GM18858 (cell line): ENCODE results near the gene TSPOAP1.
A peak's percentile ranks its signal among the peaks of the same experiment; 100 is the strongest.

ENCODE experiments used
- ATAC-seq: cut with Tn5 transposase; IDR thresholded peaks from one replicate; pipeline ENCODE4 v1.9.1; 2021; ENCODE audit not compliant: unreplicated experiment

TSPOAP1 gene

GRCh38 chr17:58318627-58319172 lies 9.9 kb downstream of the TSPOAP1 start:
- ATAC-seq, result no peak

DNA sequence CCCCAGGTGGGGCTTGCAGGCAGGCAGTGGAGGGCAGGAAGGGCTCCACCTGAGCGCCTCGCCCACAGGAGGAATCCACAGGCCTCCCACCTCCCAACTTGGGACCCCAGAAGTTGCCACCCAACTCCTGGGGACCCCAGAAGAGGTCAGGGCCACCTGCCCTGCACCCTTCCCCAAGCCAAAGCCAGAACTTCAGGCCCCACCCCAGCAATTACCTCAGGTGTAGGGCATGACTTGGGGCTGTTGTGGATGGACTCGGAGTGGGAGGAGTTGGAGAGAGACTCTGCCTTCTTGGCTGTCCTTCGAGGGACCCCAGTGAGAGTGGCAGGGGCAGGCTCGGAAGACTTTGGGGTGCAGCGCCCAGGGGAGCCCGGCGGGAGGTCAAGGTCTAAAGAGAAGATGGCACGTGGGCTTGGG lies 10.5 kb downstream of the TSPOAP1 start:
- no peak for ATAC-seq

- peak; percentile 59 for ATAC-seq
These were observed 11.1 kb downstream of the TSPOAP1 start for GRCh38 chr17:58317421-58318064.

DNA sequence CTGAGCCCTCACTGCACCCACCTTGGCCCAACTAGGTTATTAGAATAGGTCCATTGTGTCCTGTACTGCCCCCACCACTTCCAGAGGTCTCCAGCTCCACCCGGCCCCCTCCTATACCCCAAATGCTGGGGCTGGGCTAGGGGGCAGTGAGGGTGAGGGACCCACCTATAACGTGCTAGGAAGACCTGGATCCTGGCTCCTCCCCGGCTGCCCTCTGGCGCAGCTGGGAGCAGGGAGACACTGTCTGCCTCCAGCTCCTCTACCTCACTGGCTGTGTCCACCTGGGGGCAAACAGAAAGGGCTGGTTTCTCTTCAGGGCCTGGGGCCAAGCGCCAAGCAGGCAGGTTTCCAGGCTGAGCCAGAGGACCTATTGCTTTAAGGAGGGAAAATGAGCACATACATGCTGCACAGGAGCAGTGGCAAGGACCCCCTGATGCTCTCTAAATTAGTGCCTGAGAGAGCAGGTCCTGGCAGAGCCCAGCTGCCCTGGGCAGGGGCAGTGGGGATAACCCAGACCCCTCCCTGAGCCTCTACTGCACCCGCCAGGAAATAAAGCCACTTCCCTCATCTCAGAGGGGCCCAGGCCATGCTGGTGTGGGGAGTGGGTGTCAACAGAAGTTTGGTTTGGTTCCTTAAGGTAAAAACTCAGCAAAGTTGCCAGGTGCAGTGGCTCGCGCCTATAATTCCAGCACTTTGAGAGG lies 12.2 kb downstream of the TSPOAP1 start:
- ATAC-seq, result no peak

DNA sequence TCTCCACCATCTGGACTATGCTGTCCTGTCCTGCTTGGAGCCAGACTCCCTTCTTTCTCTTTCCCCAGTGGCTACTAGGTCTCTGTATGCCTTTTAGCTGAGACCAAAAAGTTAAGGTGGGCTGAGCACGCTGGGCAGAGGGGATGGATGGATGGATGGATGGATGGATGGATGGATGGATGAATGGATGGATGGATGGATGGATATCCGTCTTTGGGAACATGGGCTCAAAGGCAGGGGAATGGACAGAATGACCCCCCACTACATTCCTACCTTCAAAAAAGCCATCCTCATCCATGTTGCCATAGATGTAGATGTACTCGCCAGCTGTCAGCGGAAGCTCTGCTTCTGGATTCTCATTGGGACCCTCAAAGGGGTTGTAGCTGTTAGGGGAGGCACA lies 12.8 kb downstream of the TSPOAP1 start:
- no peak for ATAC-seq

- ATAC-seq, result no peak
These were observed 13.3 kb downstream of the TSPOAP1 start for GRCh38 chr17:58315281-58315711.

DNA sequence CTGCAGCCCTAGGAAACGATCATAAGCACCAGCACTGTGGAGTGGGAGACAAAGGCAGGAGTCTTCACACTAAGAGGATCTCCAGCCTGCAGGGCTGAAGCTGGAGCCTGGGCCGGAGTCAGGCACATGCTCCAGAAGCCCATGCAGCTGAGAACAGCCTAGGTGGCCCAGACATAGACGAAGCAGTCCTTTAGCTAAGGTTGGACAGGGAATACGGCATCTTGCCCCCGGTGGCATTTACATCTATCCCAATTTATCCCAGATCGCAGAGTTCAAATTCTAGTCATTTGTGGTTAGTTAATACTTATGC lies 13.9 kb downstream of the TSPOAP1 start:
- no peak for ATAC-seq

DNA sequence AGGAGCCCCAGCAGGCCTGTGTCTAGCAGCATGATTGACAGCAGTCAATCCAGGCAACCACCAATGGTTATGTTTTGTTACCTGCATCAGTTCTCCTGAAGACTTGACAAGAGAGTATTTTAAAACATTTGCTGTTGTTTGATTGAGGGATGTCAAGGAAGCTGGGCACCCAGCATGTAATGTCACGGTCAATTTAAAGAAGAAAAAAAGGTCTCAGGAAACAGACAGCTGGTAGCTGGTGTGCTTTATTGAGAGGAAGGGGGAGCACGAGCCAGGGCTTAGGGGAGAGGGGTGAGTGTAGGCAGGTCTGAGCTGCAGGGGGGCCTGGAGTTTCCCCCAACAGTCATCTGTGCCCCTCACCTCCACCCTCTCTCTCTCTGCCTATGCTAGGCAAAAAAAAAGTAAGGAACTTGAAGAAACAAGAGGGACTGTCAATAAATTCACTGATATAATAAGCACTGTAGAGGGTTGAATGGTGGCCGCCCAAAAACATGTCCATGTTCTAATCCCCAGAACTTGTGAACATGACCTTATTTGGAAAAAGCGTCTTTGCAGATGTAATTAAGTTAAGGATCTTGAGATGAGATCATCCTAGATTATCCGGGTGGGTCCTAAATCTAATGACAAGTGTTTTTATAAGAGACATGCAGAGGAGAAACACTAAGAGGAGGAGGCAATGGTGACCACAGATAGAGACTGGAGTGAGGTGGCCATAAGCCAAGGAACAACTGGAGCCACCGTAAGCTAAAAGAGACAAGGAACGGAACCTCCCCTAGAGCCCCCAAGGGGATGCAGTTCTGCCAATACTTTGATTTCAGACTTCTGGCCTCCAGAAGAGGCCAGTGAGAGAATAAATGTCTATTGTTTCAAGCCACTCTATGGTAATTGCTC lies 14.5 kb downstream of the TSPOAP1 start:
- no peak for ATAC-seq

- no peak for ATAC-seq
These were observed 15.8 kb downstream of the TSPOAP1 start for GRCh38 chr17:58312829-58313228.

- no peak for ATAC-seq
These were observed 16.5 kb downstream of the TSPOAP1 start for GRCh38 chr17:58312021-58312630.

DNA sequence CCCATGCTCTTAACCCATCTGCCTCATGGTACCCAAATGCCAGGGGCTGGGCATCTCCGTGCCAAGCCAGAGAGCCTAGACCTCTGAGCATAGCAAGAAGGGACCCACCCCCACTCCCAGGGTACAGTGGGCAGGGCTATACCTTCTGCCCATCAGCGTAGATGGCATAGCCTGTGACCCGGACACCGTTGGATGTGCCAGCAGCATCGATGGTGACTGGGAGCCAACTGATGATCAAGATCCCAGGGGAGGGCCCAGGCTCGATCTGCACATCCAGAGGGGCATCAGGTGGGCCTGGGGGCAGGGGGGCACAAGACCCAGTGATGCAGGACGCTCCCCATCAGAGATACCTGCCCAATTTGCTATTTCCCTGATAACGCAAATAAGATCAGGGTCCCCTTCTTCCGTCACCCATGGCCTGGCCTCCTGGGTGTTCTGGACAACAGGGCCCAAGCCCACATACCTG lies 17.1 kb downstream of the TSPOAP1 start:
- ATAC-seq, result no peak

DNA sequence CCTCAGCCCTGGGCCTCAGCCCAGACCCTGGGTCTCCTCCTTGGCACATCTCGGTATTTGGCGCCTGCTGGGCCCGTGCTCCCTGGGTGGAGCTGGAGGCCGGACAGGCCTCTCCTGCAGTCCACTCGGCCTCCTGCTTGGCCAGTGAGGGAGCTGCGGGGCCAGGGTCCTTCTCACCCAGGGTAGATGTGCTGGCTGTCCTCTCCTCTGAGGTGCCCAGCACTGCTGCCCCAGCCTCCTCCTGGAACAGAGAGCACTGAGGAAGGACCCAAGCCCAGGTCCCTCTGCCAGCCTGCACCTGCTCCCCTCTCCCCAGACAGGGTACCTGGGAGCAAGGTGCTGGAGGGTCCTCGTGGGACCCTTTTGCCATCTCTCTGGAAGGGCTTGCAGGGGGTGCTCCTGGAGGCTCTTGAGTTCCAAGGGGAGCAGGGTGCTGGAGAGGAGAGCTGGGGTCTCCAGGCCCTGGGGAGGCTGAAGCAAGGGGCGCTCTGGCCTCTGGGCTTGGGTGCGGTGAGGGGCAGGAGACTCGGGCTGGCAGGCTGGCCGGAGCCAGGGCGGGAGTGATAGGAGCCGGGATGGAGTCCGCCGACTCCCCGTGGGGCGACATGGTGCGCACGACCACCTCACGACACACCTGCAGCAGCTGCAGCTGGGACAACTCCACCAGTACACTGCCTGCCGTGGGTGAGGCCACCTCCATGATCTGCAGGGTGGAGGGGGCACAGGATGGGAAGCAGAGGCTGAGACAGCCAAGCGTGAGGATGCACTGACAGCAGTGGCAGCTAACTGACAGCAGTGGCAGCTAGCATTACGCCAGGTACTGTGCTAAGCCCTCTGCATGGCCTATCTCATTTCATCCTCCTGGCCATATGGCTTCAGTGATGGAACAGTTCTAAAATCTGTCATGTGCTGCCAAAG lies 17.8 kb downstream of the TSPOAP1 start:
- ATAC-seq, result no peak

DNA sequence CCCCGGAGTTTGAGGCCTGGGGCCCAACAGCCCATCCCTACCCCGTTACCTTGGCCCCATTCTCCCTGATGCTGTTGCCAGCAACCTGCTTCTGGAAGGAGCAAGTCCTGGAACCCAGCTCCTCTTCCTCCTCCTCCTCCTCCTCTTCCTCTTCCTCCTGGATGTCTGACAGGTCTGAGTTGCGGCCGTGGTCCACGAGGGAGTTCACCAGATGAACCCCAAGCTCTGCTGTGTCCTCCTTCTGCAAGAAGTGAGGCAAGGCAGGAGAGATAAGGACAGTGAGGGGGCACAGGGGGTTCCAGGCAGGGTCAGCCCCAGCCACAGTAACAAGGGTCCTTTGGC lies 18.7 kb downstream of the TSPOAP1 start:
- ATAC-seq, result no peak

GRCh38 chr17:58308985-58309917 lies 19.3 kb downstream of the TSPOAP1 start:
- no peak for ATAC-seq

DNA sequence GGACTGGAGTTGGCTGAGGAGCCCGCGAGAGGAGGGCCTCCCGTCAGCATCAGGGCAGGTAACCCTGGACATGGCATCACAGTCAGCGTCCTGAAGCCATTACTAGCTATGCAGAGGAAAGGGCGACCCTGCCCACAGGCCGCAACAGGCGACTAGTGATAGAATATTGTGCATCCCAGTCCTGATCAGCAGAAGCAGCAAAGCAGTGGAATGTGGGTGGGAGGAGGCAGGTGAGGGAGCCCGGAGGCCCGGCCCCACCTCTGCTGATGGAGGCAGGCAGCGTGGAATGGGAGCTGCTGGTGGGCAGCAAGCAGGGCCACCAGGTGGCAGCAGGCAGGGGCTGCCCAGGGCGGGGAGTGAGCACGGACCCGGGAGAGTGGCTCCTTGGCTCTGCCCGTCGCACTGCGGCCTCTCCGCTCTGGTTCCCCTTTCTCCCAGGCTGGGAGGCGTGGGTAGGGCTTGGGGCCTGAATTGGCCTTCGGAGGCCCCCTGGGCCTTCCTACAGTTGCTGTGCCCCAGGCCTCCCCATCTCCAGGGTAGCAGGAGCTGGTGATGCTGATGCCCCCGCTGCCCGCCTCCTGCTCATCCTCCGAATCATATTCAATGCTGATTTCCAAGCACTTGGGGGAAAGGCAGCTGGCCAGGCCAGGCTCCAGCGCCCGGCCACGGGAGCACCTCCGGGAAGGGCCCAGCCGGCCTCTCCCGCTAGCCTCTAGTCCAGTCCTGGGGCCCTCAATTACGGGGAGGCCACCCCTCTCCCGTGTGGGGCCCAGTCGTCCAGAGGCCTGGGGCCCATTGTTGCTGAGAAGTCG lies 20.2 kb downstream of the TSPOAP1 start:
- ATAC-seq, result no peak

GRCh38 chr17:58307468-58308172 lies 21.0 kb downstream of the TSPOAP1 start:
- no peak for ATAC-seq

DNA sequence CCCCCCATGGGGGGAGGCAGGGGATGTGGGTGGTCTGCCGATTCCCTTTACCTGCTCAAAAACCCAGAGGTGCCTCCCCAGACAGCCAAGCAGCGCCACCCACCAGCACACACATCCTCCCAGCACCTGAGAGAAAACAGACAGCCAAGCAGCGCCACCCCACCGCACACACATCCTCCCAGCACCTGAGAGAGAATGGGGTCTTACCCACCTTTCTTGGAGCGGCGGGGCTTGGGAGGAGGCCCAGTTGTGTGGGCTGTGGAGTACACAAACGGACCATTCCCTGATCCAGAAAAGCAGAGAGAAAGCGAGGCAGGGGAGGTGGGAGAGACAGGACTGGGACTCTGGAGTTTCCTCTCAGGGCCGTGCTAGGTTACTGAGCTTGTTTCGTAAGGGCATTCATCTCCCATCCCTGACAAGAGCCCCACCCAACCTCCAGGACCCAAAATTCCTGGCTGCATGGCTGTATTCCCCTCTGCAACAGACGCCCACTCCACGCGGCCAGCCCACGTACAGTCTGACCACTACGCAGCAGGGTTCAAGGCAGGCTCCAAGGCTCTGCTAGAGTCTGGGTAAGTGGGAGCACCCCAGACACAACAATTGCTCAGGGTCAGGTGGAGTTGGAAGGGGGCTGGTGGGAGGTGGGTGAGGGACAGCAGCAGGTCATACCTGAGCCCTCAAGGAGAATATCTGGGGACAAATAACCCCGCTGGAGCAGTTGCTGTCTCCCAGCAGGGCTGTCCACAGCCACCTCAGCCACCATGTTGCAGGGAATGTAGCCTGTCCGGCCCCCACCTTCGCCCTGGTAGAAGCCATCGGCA lies 22.3 kb downstream of the TSPOAP1 start:
- ATAC-seq, result no peak
